HG03196 (cell line): ENCODE results near the gene PAPSS2.
"Not testable (repeated sequence)": the region's sequence is repeated elsewhere in the genome, so short reads cannot be mapped to it uniquely, and the experiment has no call there.

Experiments used
- ATAC-seq: cut with Tn5 transposase; IDR thresholded peaks from one replicate; pipeline ENCODE4 v1.9.1; 2021; ENCODE audit not compliant: unreplicated experiment

The PAPSS2 gene

GRCh38 chr10:87702260-87702972 lies 42.7 kb downstream of the PAPSS2 start:
- no peak for ATAC-seq

GRCh38 chr10:87702973-87703294 lies 43.3 kb downstream of the PAPSS2 start:
- ATAC-seq, result no peak

- no peak for ATAC-seq
Measured at GRCh38 chr10:87703771-87704170, 44.1 kb downstream of the PAPSS2 start.

- no peak for ATAC-seq
Measured at GRCh38 chr10:87705339-87705738, 45.7 kb downstream of the PAPSS2 start.

GRCh38 chr10:87706731-87707130 lies 47.1 kb downstream of the PAPSS2 start:
- no peak for ATAC-seq

GRCh38 chr10:87707254-87707653 lies 47.6 kb downstream of the PAPSS2 start:
- no peak for ATAC-seq

GRCh38 chr10:87712913-87713616 lies 53.4 kb downstream of the PAPSS2 start:
- ATAC-seq, result no peak

- no peak for ATAC-seq
Measured at GRCh38 chr10:87713707-87714106, 54.0 kb downstream of the PAPSS2 start.

- no peak for ATAC-seq
Measured at GRCh38 chr10:87715552-87716347, 56.1 kb downstream of the PAPSS2 start.

- no peak for ATAC-seq
Measured at GRCh38 chr10:87716348-87716670, 56.6 kb downstream of the PAPSS2 start.

GRCh38 chr10:87720665-87721064 lies 61.0 kb downstream of the PAPSS2 start:
- no peak for ATAC-seq

GRCh38 chr10:87721781-87722180 lies 62.1 kb downstream of the PAPSS2 start:
- ATAC-seq, result no peak

- ATAC-seq, result no peak
Measured at GRCh38 chr10:87722716-87723115, 63.0 kb downstream of the PAPSS2 start.

GRCh38 chr10:87723500-87723899 lies 63.8 kb downstream of the PAPSS2 start:
- no peak for ATAC-seq

GRCh38 chr10:87724789-87725188 lies 65.1 kb downstream of the PAPSS2 start:
- no peak for ATAC-seq

- no peak for ATAC-seq
Measured at GRCh38 chr10:87729940-87730339, 70.3 kb downstream of the PAPSS2 start.

- no peak for ATAC-seq
Measured at GRCh38 chr10:87733081-87733480, 73.4 kb downstream of the PAPSS2 start.

- no peak for ATAC-seq
Measured at GRCh38 chr10:87734987-87735827, 75.5 kb downstream of the PAPSS2 start.

GRCh38 chr10:87738253-87738652 lies 78.6 kb downstream of the PAPSS2 start:
- ATAC-seq, result not testable (repeated sequence)

- no peak for ATAC-seq
Measured at GRCh38 chr10:87739703-87740102, 80.0 kb downstream of the PAPSS2 start.

- no peak for ATAC-seq
Measured at GRCh38 chr10:87740254-87740655, 80.6 kb downstream of the PAPSS2 start.
